LNCaP clone FGC (cell line): ENCODE measurements around the gene GPC6.

Experiments
- DNase-seq: peaks from one replicate; pipeline ENCODE4 v3.0.0-alpha.2; 2011; ENCODE audit warnings: low read depth
- H3K4me3 ChIP-seq: 2 replicates; pipeline ENCODE4 v1.5.1; 2011; ENCODE audit warnings: mild to moderate bottlenecking, low read depth, low read length, control low read depth
- CTCF ChIP-seq: IDR thresholded peaks from 2 replicates; pipeline ENCODE4 v1.5.1; 2012; ENCODE audit warnings: mild to moderate bottlenecking; ENCODE audit not compliant: control insufficient read depth, insufficient read depth; ENCODE audit errors: extremely low read depth

GPC6 gene

DNA sequence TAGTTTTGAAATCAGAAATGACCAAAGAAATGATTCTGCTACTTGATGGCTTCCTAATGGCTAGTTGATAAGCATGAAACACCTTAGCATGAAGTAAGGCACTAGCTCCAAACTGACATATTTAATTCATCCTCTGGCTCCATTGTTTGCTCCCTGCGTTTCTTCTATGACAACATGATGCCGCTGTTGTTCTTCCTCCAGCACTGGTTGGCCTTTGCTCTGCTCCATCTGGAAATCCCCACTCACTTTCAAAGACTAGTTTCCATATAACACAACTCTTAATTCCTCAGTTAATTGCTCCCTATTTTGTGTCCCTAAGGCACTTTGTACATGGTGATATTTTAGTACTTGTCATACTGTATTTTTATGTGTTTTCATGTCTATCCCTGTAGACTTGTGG lies 151.6 kb downstream of the GPC6 start:
- no peak overlapping the region for H3K4me3 ChIP-seq
- no peak for DNase-seq
- TF ChIP-seq CTCF, result no peak

DNA sequence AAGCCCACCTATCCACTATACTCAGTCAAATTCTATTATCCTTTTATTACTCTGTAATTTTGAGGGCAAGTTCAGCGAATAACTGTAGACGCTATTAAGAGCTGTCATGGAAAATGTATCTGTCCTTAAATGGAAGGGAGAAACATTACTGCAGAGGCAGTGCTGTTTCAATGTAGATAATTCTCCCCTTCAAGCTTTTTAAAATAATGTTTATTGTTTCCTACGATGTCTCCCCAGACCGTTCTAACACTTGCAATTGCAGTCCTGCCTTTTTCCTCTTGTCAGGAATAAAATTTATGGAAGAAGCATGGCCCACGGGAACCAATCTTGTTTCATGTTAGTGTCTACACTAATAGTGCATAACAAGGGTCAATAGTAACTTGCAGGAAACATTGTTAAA lies 159.5 kb downstream of the GPC6 start:
- DNase-seq, result no peak
- TF ChIP-seq CTCF, result no peak
- no peak overlapping the region for H3K4me3 ChIP-seq

- DNase-seq, result no peak
- no peak overlapping the region for H3K4me3 ChIP-seq
- no peak for TF ChIP-seq CTCF
Observed at GRCh38 chr13:93388701-93389100, 162.1 kb downstream of the GPC6 start.

DNA sequence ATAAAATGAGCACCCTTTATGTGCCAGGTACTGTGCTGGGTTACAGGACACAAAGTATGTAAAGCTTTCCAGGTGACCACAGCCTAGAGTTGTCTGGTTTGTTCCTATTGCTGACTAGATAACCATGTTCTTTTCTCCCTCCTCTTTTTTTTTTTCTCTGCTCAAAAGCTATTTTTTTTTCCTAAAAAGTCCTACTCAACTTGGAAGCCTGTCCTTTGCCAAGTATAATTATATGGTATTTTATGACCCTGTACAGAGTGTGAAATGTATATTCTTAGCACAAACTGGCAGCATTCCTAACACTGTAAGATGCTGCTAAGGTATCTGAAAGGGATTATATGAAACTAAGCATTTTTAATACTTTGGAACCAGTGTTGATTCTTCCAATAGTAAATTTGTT lies 171.0 kb downstream of the GPC6 start:
- no peak for DNase-seq

DNA sequence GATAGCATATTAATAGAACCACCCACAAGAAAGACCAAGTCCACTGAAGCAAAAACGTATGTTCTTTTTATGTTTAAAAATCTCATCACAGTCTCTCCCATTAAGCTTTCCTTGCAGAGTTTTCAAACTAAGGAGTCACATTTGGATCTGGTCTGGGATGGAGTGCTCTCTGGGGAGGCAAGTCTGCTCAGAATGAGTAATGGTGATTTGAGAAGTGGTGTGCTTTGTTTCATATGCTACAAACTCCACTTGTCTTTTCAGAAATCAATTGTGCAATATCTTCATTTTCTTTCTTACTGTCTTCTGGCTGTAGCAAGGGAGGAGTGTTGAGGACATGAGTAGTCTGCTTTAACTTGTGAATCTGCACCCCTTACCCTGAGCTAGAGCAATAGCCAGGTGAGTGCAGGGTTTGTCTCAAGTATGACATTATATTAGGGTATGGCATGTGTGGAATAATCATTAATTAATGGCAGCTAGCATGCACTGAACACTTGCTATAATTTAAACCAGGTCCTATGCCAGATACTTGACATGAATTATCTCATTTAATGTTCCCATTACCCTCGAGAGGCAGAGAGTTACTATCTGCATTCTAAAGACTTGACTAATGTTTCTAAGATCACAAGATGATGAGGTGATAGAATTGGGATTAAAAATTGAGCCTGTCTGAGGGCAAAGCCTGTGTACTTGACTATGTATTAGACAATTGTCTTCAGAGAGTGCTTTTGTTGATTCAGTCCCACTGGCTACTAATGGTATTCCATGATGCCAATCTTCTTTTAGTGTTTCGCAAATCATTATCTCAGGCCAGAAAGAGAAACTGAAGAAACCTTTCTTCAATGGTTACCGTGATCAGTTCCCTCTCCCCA lies 171.8 kb downstream of the GPC6 start:
- no peak for DNase-seq

More for the DNA sequence above, 171.0 kb downstream of the GPC6 start:
- no peak for TF ChIP-seq CTCF
- H3K4me3 ChIP-seq, result no peak overlapping the region

GRCh38 chr13:93399212-93399611 lies 172.6 kb downstream of the GPC6 start:
- H3K4me3 ChIP-seq, result no peak overlapping the region
- DNase-seq, result no peak

More for the DNA sequence above, 171.8 kb downstream of the GPC6 start:
- no peak overlapping the region for H3K4me3 ChIP-seq
- TF ChIP-seq CTCF, result no peak

More at GRCh38 chr13:93399212-93399611, 172.6 kb downstream of the GPC6 start:
- TF ChIP-seq CTCF, result no peak
